T-helper 1 cell treated with Interleukin-12 subunit alpha and Interleukin-12 subunit beta and Interleukin-4 antibody, amounts not matched to agents 30 ng/mL and 1 ng/mL, for 36 hours (primary cell): Measurements from ENCODE around the gene RAB34. TPM values are rescaled to one million over a fixed set of nuclear protein-coding genes. Genes with fewer than 3 reads are reported as not detected.

ENCODE experiments used
- intact Hi-C: fragments of 100-400 bp; cut with micrococcal nuclease; formaldehyde crosslinking; loops from one replicate; pipeline ENCODE4 v1.15.1; 2024
- total RNA-seq: library from RNA; stranded (reverse); gene quantifications from 2 replicates; pipeline ENCODE4 v1.2.3, GENCODE V29; 2022

RAB34 gene
- total RNA-seq, 1 donor from 2014 or later, result 9.4 TPM

GRCh38 chr17:28688481-28688880 lies 29.2 kb downstream of the RAB34 start:
- intact Hi-C loops, result no loop called here

- intact Hi-C loops, result no loop called here
These were observed 31.4 kb downstream of the RAB34 start for GRCh38 chr17:28686296-28686695.

GRCh38 chr17:28685366-28685765 lies 32.3 kb downstream of the RAB34 start:
- intact Hi-C loops, result no loop called here

GRCh38 chr17:28684963-28685362 lies 32.7 kb downstream of the RAB34 start:
- intact Hi-C loops, result no loop called here

GRCh38 chr17:28682655-28683054 lies 35.0 kb downstream of the RAB34 start:
- intact Hi-C loops, result no loop called here

GRCh38 chr17:28675980-28676379 lies 41.7 kb downstream of the RAB34 start:
- intact Hi-C loops, result loop anchor here (1.0 kb wide), 1 partner anchor 30 kb away; no protein-coding TSS in a partner anchor

GRCh38 chr17:28675490-28675889 lies 42.2 kb downstream of the RAB34 start:
- intact Hi-C loops, result no loop called here

- intact Hi-C loops, result loop anchor here (10.0 kb wide), 1 partner anchor 175 kb away; the partner anchor contains the start of gene FAM222B
These were observed 47.8 kb downstream of the RAB34 start for GRCh38 chr17:28669918-28670317.

GRCh38 chr17:28667870-28668269 lies 49.8 kb downstream of the RAB34 start:
- intact Hi-C loops, result loop anchor here (10.0 kb wide), 1 partner anchor 177 kb away; the partner anchor contains the start of gene FAM222B

- intact Hi-C loops, result loop anchor here (10.0 kb wide), 1 partner anchor 179 kb away; the partner anchor contains the start of gene FAM222B
These were observed 51.7 kb downstream of the RAB34 start for GRCh38 chr17:28665994-28666393.

Other genes with a start within 250 kb of the RAB34 start
- gene SLC13A2, start 244.2 kb downstream of the RAB34 start, total RNA-seq, result not detected in 2 replicates
- gene FOXN1, start 211.5 kb downstream of the RAB34 start, total RNA-seq, result not detected in 2 replicates
- 138 and 160 TPM in 2 replicates for gene UNC119, start 165.2 kb downstream of the RAB34 start, total RNA-seq
- gene PIGS, start 146.3 kb downstream of the RAB34 start, total RNA-seq, result 71.9 and 73.6 TPM in 2 replicates
- gene ALDOC, start 141.0 kb downstream of the RAB34 start, total RNA-seq, result 142 and 146 TPM in 2 replicates
- 96.4 and 101 TPM in 2 replicates for gene SPAG5, start 118.8 kb downstream of the RAB34 start, total RNA-seq
- gene RSKR, start 103.7 kb downstream of the RAB34 start, total RNA-seq, result 31.8 and 32.1 TPM in 2 replicates
- gene BLTP2, start 72.7 kb downstream of the RAB34 start, total RNA-seq, result 162 and 172 TPM in 2 replicates
- 49.9 TPM in 2 replicates for gene SDF2, start 56.0 kb downstream of the RAB34 start, total RNA-seq
- gene SUPT6H, start 55.7 kb downstream of the RAB34 start, total RNA-seq, result 95.8 and 104 TPM in 2 replicates
- 5.3 and 7.1 TPM in 2 replicates for gene PROCA1, start 6.0 kb downstream of the RAB34 start, total RNA-seq
- gene RPL23A, start 2.1 kb upstream of the RAB34 start, total RNA-seq, result 1,587 and 1,609 TPM in 2 replicates
- 1.1 and 1.2 TPM in 2 replicates for gene TLCD1, start 8.4 kb upstream of the RAB34 start, total RNA-seq
- 5.4 and 6.5 TPM in 2 replicates for gene NEK8, start 10.9 kb upstream of the RAB34 start, total RNA-seq
- gene TRAF4, start 26.1 kb upstream of the RAB34 start, total RNA-seq, result 106 and 108 TPM in 2 replicates
- 23.9 and 24.2 TPM in 2 replicates for gene FAM222B, start 124.9 kb upstream of the RAB34 start, total RNA-seq
- 46.1 and 46.9 TPM in 2 replicates for gene ERAL1, start 137.1 kb upstream of the RAB34 start, total RNA-seq
- gene FLOT2, start 179.9 kb upstream of the RAB34 start, total RNA-seq, result 150 and 151 TPM in 2 replicates
- gene DHRS13, start 185.2 kb upstream of the RAB34 start, total RNA-seq, result 22.8 and 26.1 TPM in 2 replicates
- gene PHF12, start 233.7 kb upstream of the RAB34 start, total RNA-seq, result 73.3 and 78.5 TPM in 2 replicates